RWPE2 (cell line): ENCODE data around the gene PRDM16.
A peak's percentile ranks its signal among the peaks of the same experiment; 100 is the strongest.

Source experiments
- ATAC-seq: fragments of 200-7000 bp; cut with Tn5 transposase; 3 replicates; pipeline ENCODE4 v1.9.1; 2021; ENCODE audit warnings: low read depth
- DNase-seq: peaks from one replicate; pipeline ENCODE4 v3.0.0-alpha.2; 2020; ENCODE audit warnings: low spot score
- H3K27ac ChIP-seq: fragments of 450-650 bp; 2 replicates; pipeline ENCODE4 v1.5.1; 2017; ENCODE audit warnings: mild to moderate bottlenecking; ENCODE audit not compliant: poor library complexity, severe bottlenecking
- H3K27me3 ChIP-seq: fragments of 250-450 bp; sonication (Bioruptor Pico); 2 replicates; pipeline ENCODE4 v1.5.1; 2021; ENCODE audit warnings: mild to moderate bottlenecking, moderate library complexity; ENCODE audit not compliant: insufficient read depth, poor library complexity, severe bottlenecking
- H3K36me3 ChIP-seq: fragments of 250-450 bp; sonication (Bioruptor Pico); 2 replicates; pipeline ENCODE4 v1.5.1; 2020; ENCODE audit warnings: low read depth, mild to moderate bottlenecking, moderate library complexity
- H3K4me1 ChIP-seq: fragments of 250-450 bp; sonication (Bioruptor Pico); 2 replicates; pipeline ENCODE4 v1.5.1; 2021; ENCODE audit warnings: mild to moderate bottlenecking, moderate library complexity; ENCODE audit not compliant: insufficient read depth, poor library complexity, severe bottlenecking
- H3K4me3 ChIP-seq: fragments of 250-450 bp; sonication (Bioruptor Pico); 2 replicates; pipeline ENCODE4 v1.5.1; 2021; ENCODE audit warnings: mild to moderate bottlenecking, moderate library complexity; ENCODE audit not compliant: severe bottlenecking
- H3K9me3 ChIP-seq: fragments of 250-450 bp; sonication (Bioruptor Pico); 2 replicates; pipeline ENCODE4 v1.5.1; 2021; ENCODE audit warnings: mild to moderate bottlenecking, moderate library complexity; ENCODE audit not compliant: severe bottlenecking
- CTCF ChIP-seq: fragments of 450-650 bp; IDR thresholded peaks from one replicate; pipeline ENCODE4 v1.5.1; 2017; ENCODE audit warnings: mild to moderate bottlenecking, moderate library complexity; ENCODE audit not compliant: poor library complexity, severe bottlenecking

Gene PRDM16

GRCh38 chr1:3315399-3316339, 246.7 kb downstream of the PRDM16 start:
- peaks cover 2% of the 10 kb centered on the region for H3K27me3 ChIP-seq
- DNase-seq (no peak), ATAC-seq (no peak)
- no peak overlapping the region for H3K4me3 ChIP-seq
- H3K27ac ChIP-seq, result no peak overlapping the region
- TF ChIP-seq CTCF, result no peak
- peaks cover 6% of the 10 kb centered on the region for H3K4me1 ChIP-seq
- no peaks in the 10 kb centered on the region for H3K9me3 ChIP-seq
- no peaks in the 10 kb centered on the region for H3K36me3 ChIP-seq

- DNase-seq (no peak), ATAC-seq (no peak)
- H3K27ac ChIP-seq, result no peak overlapping the region
- H3K27me3 ChIP-seq, result peaks cover 2% of the 10 kb centered on the region
- no peaks in the 10 kb centered on the region for H3K9me3 ChIP-seq
- no peaks in the 10 kb centered on the region for H3K36me3 ChIP-seq
- H3K4me3 ChIP-seq, result no peak overlapping the region
- TF ChIP-seq CTCF, result no peak
- peaks cover 6% of the 10 kb centered on the region for H3K4me1 ChIP-seq
These were observed 247.4 kb downstream of the PRDM16 start for GRCh38 chr1:3316340-3316943.

- Histone ChIP-seq H3K27ac (no peak overlapping the region), H3K4me1 (peaks cover 6% of the 10 kb centered on the region), H3K4me3 (no peak overlapping the region), H3K36me3 (no peaks in the 10 kb centered on the region), H3K9me3 (no peaks in the 10 kb centered on the region), H3K27me3 (peaks cover 2% of the 10 kb centered on the region)
- ATAC-seq, result no peak
- DNase-seq, result no peak
- no peak for TF ChIP-seq CTCF
These were observed 248.5 kb downstream of the PRDM16 start for GRCh38 chr1:3317456-3317855.

GRCh38 chr1:3318329-3318728, 249.3 kb downstream of the PRDM16 start:
- Histone ChIP-seq H3K36me3 (no peaks in the 10 kb centered on the region), H3K9me3 (no peaks in the 10 kb centered on the region), H3K4me3 (no peak overlapping the region), H3K27ac (no peak overlapping the region), H3K27me3 (peaks cover 8% of the 10 kb centered on the region), H3K4me1 (peaks cover 5% of the 10 kb centered on the region)
- ATAC-seq, result no peak
- TF ChIP-seq CTCF, result no peak
- no peak for DNase-seq

GRCh38 chr1:3319874-3320245, 250.9 kb downstream of the PRDM16 start:
- Histone ChIP-seq H3K4me3 (no peak overlapping the region), H3K9me3 (no peaks in the 10 kb centered on the region), H3K4me1 (no peaks in the 10 kb centered on the region), H3K27me3 (peaks cover 17% of the 10 kb centered on the region), H3K36me3 (no peaks in the 10 kb centered on the region), H3K27ac (no peak overlapping the region)
- TF ChIP-seq CTCF, result peak; percentile 72
- ATAC-seq (peak; percentile 86), DNase-seq (no peak)
